Right renal cortex interstitium (tissue), 3 donors: ENCODE results near the gene TANC1. TPM values are rescaled to one million over a fixed set of nuclear protein-coding genes. Genes with fewer than 3 reads are reported as not detected.
A peak's percentile ranks its signal among the peaks of the same experiment; 100 is the strongest.
"Not testable (repeated sequence)": the region's sequence is repeated elsewhere in the genome, so short reads cannot be mapped to it uniquely, and the experiment has no call there.

Source experiments
- DNase-seq, 3 donors: peaks; one replicate each; pipeline ENCODE4 v3.0.0-alpha.2; 2013; ENCODE audit warnings: low read depth in 3 of 3, low spot score in 2 of 3
- polyA plus RNA-seq, 3 donors: library from polyadenylated mRNA; unstranded; fragments of 120-200 nt; gene quantifications; one replicate each; pipeline ENCODE4 v1.2.1, GENCODE V29; 2013; ENCODE audit not compliant: insufficient read length in 3 of 3

TANC1 gene
- polyA plus RNA-seq, 3 donors: 47.0 to 55.6 (median 52.8) TPM

GRCh38 chr2:159022019-159022418 lies 53.6 kb downstream of the TANC1 start:
- DNase-seq: no peak

GRCh38 chr2:159026170-159026569 lies 57.7 kb downstream of the TANC1 start:
- DNase-seq: no peak

- DNase-seq: no peak
These were observed 60.3 kb downstream of the TANC1 start for GRCh38 chr2:159028776-159029175.

- no peak for DNase-seq
These were observed 61.5 kb downstream of the TANC1 start for GRCh38 chr2:159029936-159030335.

GRCh38 chr2:159030674-159031380 lies 62.4 kb downstream of the TANC1 start:
- DNase-seq: peak in 2 of 3 donors; percentile 31 to 33

- no peak for DNase-seq
These were observed 63.7 kb downstream of the TANC1 start for GRCh38 chr2:159032146-159032545.

GRCh38 chr2:159032580-159032979 lies 64.1 kb downstream of the TANC1 start:
- no peak for DNase-seq

- no peak for DNase-seq
These were observed 66.3 kb downstream of the TANC1 start for GRCh38 chr2:159034713-159035112.

- DNase-seq: peak in 1 of 3 donors; percentile 31
These were observed 67.5 kb downstream of the TANC1 start for GRCh38 chr2:159035790-159036411.

GRCh38 chr2:159036461-159036860 lies 68.0 kb downstream of the TANC1 start:
- DNase-seq: not testable (repeated sequence)

- DNase-seq: not testable (repeated sequence)
These were observed 72.9 kb downstream of the TANC1 start for GRCh38 chr2:159041328-159041727.

GRCh38 chr2:159042115-159042850 lies 73.8 kb downstream of the TANC1 start:
- DNase-seq: no peak

GRCh38 chr2:159043710-159044109 lies 75.3 kb downstream of the TANC1 start:
- DNase-seq: no peak

- no peak for DNase-seq
These were observed 76.4 kb downstream of the TANC1 start for GRCh38 chr2:159044804-159045286.

GRCh38 chr2:159045545-159046454 lies 77.4 kb downstream of the TANC1 start:
- DNase-seq: no peak

- DNase-seq: no peak
These were observed 78.5 kb downstream of the TANC1 start for GRCh38 chr2:159046966-159047365.

- no peak for DNase-seq
These were observed 82.0 kb downstream of the TANC1 start for GRCh38 chr2:159050426-159050825.

- no peak for DNase-seq
These were observed 82.7 kb downstream of the TANC1 start for GRCh38 chr2:159051133-159051532.

- DNase-seq: no peak
These were observed 83.2 kb downstream of the TANC1 start for GRCh38 chr2:159051661-159052060.

GRCh38 chr2:159052157-159052601 lies 83.7 kb downstream of the TANC1 start:
- no peak for DNase-seq
